ENCODE data around the gene FGFR2. TPM values are rescaled to one million over a fixed set of nuclear protein-coding genes. Genes with fewer than 3 reads are reported as not detected.

The FGFR2 gene
- total RNA-seq, 1 donor from 2014 or later = 88.3 TPM

GRCh38 chr10:121570315-121570714, 27.9 kb downstream of the FGFR2 start:
- DNase-seq (ENCODE audit: low spot score in 2 of 2, unreplicated experiment in 2 of 2) = no peak
- Mint-ChIP-seq H3K27me3 (ENCODE audit: low read depth) (no peaks in the 10 kb centered on the region), H3K9me3 (no peaks in the 10 kb centered on the region), H3K36me3 (peaks cover 4% of the 10 kb centered on the region), H3K4me1 (peaks cover 56% of the 10 kb centered on the region), H3K4me3 (no peak overlapping the region), H3K27ac (peak overlapping the region; percentile 94)
- TF ChIP-seq, protein P1, sequence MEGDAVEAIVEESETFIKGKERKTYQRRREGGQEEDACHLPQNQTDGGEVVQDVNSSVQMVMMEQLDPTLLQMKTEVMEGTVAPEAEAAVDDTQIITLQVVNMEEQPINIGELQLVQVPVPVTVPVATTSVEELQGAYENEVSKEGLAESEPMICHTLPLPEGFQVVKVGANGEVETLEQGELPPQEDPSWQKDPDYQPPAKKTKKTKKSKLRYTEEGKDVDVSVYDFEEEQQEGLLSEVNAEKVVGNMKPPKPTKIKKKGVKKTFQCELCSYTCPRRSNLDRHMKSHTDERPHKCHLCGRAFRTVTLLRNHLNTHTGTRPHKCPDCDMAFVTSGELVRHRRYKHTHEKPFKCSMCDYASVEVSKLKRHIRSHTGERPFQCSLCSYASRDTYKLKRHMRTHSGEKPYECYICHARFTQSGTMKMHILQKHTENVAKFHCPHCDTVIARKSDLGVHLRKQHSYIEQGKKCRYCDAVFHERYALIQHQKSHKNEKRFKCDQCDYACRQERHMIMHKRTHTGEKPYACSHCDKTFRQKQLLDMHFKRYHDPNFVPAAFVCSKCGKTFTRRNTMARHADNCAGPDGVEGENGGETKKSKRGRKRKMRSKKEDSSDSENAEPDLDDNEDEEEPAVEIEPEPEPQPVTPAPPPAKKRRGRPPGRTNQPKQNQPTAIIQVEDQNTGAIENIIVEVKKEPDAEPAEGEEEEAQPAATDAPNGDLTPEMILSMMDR (IDR thresholded peaks at IDR 0.05; ENCODE audit: unreplicated experiment) = no peak

DNA sequence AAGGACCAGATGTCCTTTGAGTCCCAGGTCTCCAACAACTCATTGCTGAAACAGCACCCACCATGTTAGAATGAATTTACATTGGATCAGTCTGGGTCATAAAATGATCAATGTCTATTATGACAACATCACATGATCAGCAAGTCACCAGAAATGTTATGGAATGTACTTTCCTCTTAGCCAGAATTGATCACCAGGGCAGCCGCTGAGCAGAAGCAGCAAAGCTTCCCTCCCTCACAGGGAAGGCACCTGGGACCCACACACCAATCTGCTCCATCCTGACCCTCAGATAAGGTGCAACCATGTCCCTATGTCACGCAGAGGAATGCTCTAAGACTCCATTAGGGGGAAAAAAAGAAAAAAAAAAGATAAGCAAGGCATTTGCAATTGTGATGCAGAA, 30.0 kb downstream of the FGFR2 start:
- Mint-ChIP-seq H3K36me3 (peaks cover 21% of the 10 kb centered on the region), H3K9me3 (no peaks in the 10 kb centered on the region), H3K27me3 (ENCODE audit: low read depth) (no peaks in the 10 kb centered on the region), H3K27ac (peak overlapping the region; percentile 88), H3K4me1 (peaks cover 40% of the 10 kb centered on the region), H3K4me3 (no peak overlapping the region)
- DNase-seq (ENCODE audit: low spot score in 2 of 2, unreplicated experiment in 2 of 2) = no peak
- TF ChIP-seq, protein P1 (IDR thresholded peaks at IDR 0.05; ENCODE audit: unreplicated experiment) = no peak

DNA sequence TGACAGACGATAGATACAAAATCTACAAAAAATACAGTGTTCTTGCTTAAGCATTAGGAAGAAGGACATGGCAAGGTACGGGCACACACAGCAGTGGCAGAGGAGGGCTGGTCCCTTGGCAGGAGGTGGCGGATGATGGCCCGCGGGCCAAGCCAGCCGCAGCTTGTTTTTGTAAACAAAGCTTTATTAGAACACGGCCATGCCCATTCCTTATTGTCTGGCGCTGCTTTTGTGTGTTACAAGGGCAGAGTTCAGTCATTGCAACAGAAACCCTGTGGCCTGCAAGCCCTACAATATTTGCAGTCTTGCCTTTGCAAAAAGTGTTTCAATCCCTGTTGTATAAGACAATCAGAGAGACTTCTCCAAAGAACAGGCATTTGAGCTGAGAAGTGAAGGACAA, 30.7 kb downstream of the FGFR2 start:
- peaks cover 23% of the 10 kb centered on the region for H3K36me3 Mint-ChIP-seq
- no peaks in the 10 kb centered on the region for H3K9me3 Mint-ChIP-seq
- H3K27me3 Mint-ChIP-seq (ENCODE audit: low read depth) = no peaks in the 10 kb centered on the region
- no peak overlapping the region for H3K27ac Mint-ChIP-seq
- peaks cover 33% of the 10 kb centered on the region for H3K4me1 Mint-ChIP-seq
- no peak for DNase-seq (ENCODE audit: low spot score in 2 of 2, unreplicated experiment in 2 of 2)
- TF ChIP-seq, protein P1 (IDR thresholded peaks at IDR 0.05; ENCODE audit: unreplicated experiment) = no peak
- H3K4me3 Mint-ChIP-seq = no peak overlapping the region

DNA sequence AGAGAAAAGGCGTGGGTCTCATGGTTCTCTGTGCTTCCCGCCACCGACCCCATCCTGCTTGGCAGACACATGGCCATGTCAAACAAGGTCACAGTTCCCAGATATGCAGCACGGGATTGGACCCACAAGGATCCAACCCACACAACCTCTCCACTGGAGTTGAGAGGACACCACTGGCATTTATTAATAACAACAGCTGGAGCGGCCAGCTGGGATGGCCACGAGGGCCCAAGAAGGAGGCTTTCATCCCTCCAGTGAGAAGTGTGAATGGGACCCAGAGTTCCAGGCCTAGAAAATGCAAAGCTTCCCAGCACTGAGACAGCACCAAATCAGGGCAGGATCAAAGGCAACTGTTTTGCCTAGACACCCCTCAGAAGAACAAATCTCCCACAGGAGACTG, 31.5 kb downstream of the FGFR2 start:
- Mint-ChIP-seq H3K4me3 (no peak overlapping the region), H3K27me3 (ENCODE audit: low read depth) (no peaks in the 10 kb centered on the region), H3K9me3 (no peaks in the 10 kb centered on the region), H3K27ac (no peak overlapping the region), H3K36me3 (peaks cover 30% of the 10 kb centered on the region), H3K4me1 (peaks cover 33% of the 10 kb centered on the region)
- TF ChIP-seq, protein P1 (IDR thresholded peaks at IDR 0.05; ENCODE audit: unreplicated experiment) = no peak
- DNase-seq (ENCODE audit: low spot score in 2 of 2, unreplicated experiment in 2 of 2) = no peak

- H3K27ac Mint-ChIP-seq = no peak overlapping the region
- DNase-seq (ENCODE audit: low spot score in 2 of 2, unreplicated experiment in 2 of 2) = no peak
- TF ChIP-seq, protein P1 (IDR thresholded peaks at IDR 0.05; ENCODE audit: unreplicated experiment) = no peak
- peaks cover 35% of the 10 kb centered on the region for H3K4me1 Mint-ChIP-seq
- peaks cover 29% of the 10 kb centered on the region for H3K36me3 Mint-ChIP-seq
- H3K4me3 Mint-ChIP-seq = no peak overlapping the region
- no peaks in the 10 kb centered on the region for H3K9me3 Mint-ChIP-seq
- no peaks in the 10 kb centered on the region for H3K27me3 Mint-ChIP-seq (ENCODE audit: low read depth)
Observed at GRCh38 chr10:121559326-121560026, 38.8 kb downstream of the FGFR2 start.
